NAMALWA (cell line): ENCODE measurements around the gene SERPINE2.
"Not testable (repeated sequence)": the region's sequence is repeated elsewhere in the genome, so short reads cannot be mapped to it uniquely, and the experiment has no call there.

Experiments
- DNase-seq: peaks from one replicate; pipeline ENCODE4 v3.0.0-alpha.2; 2015; ENCODE audit warnings: low spot score

The SERPINE2 gene

DNA sequence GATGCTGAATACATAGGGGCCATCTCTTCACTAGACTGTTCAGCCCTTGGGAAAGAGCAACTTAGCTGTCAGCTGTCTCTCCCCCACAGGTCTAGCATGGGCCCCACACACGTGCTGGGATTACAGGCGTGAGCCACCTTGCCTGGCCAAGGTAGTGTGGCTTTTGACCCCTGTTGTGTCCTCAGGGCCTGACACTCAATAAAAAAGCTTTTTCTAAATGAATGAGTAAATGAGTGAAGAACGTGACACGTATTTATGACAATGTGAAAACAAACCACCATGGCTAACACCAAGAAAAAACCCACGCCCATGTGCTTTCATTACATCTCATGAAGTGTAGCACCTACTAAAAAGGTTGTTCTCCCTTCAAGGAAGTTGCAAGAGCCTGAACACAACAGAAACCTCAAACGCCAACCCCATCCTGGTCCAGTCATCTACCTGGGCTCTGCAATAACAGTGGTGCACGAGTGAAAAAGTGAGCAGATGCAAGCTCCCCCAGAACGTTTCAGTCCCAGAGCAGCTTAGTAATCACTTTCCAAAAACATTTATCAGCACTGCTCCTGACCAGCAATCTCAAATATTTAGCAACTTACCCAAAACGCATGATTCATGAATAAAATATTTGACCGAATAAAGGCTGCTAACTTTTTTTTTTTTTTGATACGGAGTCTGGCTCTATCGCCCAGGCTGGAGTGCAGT, 97.4 kb downstream of the SERPINE2 start:
- no peak for DNase-seq

DNA sequence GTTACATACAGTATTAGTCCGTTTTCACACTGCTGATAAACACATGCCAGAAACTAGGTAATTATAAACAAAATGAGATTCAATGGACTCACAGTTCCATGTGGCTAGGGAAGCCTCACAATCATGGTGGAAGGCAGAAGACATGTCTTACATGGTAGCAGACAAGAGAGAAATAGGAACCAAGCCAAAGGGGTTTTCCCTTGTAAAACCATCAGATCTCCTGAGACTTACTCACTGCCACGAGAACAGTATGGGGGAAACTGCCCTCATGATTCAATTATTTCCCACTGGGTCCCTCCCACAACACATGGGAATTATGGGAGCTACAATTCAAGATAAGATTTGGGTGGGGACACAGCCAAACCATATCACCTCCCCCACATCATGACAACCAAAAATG, 99.6 kb downstream of the SERPINE2 start:
- not testable (repeated sequence) for DNase-seq

DNA sequence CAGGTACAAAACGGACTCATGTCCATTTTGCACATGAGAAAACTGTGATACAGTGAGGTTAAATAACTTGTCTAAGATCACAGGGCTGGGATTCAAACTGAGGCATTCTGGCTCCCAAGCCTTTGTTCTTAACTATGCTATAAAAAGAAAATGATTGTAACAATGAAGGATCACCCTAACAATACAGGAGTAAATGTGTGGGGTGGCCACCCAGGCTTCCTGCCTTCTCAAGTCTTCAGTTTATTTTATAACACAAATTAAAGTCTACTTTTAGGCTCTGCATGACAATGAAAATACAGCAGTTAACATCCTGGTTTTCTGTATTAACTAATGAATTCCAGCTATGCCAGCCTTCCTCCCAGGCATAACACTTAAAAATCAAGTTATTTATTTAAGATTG, 101.6 kb downstream of the SERPINE2 start:
- no peak for DNase-seq

DNA sequence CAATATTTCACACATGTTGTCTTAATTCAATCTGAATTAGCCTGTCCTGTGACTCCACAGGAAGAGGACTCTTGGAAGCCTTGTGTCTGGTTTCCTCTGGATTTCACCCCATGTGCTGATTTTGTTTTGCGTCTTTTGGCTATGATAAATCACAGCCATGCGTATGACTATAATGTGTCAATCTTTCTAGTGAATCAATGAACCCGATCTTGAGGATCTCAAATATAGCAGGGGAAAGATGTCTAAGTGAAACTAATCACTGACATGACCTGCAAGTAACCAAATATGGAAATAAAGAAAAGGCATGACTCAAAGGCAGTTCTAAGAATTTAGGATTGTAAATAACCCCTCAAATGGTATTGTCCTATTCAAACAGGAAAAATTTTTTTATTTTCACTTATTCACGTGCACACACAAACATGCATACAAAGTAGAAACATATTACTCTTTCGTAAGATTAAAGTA, 102.2 kb downstream of the SERPINE2 start:
- DNase-seq: no peak

DNA sequence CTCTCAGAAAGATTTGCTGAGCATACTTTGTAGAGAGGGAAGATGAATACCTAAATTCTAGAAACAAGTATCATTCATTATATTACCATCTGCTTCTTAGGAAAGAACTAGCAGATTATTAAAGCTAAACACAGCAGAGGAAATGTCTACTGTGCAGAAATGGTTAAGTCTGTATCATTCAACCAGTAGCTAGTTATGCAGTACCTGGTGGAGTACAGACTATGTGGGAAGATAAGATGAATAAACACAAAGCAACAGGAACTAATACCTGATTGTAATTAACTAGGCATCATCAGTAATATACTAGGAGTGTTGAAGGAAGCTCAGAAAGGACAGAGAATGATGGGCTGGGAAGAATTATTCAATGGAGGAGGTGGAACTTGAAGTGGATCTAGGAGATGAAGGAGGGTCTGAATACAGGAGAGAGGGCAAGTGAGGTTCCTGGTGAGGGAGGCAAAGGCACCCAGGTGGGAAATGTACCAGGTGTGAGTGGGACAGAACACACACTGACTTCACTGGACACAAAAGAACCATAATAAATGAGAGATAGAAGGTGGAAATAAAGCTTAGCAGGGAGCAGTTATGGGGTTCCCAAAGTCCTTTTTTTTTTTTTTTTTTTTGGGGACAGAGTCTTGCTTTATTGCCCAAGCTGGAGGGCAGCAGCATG, 103.5 kb downstream of the SERPINE2 start:
- no peak for DNase-seq

DNA sequence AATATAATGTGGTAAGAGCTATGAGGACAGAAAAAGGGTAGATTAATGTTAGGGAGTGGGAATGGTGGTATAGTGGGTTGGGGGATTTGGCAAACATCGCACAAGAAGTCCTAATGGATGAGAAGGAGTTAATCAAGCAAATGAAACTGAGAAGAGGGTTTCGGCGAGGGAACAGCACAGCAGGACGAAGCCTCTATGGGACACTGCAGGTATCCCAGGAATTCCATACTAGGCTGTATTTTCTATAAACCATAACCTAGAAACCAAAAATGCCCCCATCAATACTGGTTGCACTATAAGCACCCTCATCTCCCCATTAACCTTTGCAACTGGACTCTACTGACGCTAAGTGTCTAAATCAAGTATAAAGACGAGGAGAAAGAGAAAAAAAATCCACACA, 104.2 kb downstream of the SERPINE2 start:
- DNase-seq: no peak

DNA sequence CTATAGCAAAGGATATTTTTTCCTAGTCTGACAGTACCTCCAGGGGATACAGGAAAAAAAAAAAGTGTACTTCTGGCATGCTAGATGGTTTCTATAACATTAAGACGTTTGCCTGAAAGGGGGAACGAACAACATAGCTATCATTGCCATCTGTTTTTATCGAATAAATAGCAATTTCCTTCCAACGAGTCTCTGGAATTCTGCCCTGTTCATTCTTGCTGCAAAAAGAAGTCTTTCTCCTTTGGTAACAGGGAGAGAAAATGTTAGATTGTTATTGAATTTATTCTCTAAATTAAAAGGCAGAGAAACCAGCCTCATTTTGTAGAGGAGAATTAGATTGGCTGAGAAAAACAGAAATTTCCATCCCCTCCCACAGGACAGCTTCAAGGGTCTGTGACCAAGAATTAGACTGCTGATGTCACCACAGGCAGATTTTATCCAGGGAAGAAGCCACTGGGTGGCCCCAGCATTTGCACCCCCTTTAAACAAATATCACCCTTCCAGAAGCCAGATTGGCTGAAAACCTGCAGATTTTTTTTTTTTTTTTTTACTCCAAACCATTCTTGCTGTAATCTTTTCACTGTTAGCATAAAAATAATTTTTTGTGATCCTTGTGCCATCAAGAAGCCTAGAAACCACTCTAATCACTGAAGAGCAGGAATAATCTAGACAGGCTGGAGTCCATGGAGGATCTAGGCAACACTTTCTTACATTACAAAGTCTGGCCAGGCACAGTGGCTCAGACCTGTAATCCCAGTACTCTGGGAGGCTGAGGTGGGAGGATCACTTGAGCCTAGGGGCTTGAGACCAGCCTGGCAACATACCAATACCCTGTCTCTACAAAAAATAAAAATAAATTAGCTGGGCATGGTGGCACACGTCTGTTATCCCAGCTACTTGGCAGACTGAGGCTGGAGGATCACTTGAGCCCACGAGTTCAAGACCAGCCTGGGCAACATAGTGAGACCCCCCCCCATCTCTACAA, 106.0 kb downstream of the SERPINE2 start:
- DNase-seq: no peak

DNA sequence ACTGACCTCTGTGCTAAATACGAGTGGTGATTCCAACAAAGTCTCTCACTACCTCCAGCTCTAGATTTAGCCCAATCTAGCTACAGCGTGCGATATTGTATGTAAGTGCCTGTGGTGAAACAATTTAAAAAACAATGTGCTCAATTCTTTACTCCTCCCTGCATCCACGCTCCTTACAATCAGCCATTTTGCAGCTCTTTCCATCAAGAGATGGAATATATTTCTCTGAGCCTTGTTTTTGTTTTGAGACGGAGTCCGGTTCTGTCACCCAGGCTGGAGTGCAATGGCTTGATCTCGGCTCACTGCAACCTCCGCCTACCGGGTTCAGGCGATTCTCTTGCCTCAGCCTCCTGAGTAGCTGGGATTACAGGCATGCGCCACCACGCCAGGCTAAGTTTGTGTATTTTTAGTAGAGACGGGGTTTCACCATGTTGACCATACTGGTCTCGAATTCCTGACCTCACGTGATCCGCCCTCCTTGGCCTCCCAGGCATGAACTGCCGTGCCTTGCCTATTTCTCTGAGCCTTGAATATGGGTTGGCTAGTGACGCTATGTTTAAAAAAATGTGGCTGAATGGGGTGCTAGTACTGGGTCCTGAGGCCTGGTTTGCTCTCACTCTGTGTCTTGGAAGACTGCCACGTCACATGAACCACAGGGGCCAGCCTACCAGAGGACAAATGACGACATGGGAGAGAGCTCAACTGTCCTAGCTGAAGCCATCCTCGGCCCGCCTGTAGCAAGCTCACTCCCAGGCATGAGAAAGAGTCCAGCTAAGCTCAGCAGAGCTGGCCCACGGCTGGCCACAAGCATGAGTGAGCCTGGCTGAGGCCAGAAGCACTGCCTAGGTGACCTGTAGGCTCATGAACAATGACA, 108.7 kb downstream of the SERPINE2 start:
- no peak for DNase-seq

DNA sequence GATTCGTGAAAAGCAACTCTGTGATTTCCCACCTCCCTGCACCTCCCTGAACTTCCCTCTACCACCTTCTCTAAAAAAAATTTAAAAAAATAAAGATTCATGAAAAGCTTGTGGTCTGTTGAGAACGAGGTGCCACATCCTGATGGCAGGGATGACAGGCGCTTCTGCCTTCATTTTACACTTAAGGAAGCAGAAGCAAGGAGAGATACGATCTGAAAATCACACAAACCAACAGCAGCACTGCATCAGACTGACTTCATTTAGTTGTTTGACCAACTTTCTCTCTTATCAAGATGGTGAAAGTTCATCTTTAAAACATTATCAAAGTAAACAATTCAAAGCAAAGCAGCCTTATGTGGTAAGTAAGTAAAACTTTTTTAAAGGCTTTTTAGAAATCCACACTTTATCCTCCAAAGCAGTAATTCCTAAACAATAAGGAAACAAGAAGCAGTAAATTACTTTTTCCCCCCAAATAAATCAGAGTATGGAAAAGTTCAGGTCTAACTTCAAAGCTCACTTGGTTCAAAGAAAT, 109.4 kb downstream of the SERPINE2 start:
- no peak for DNase-seq

DNA sequence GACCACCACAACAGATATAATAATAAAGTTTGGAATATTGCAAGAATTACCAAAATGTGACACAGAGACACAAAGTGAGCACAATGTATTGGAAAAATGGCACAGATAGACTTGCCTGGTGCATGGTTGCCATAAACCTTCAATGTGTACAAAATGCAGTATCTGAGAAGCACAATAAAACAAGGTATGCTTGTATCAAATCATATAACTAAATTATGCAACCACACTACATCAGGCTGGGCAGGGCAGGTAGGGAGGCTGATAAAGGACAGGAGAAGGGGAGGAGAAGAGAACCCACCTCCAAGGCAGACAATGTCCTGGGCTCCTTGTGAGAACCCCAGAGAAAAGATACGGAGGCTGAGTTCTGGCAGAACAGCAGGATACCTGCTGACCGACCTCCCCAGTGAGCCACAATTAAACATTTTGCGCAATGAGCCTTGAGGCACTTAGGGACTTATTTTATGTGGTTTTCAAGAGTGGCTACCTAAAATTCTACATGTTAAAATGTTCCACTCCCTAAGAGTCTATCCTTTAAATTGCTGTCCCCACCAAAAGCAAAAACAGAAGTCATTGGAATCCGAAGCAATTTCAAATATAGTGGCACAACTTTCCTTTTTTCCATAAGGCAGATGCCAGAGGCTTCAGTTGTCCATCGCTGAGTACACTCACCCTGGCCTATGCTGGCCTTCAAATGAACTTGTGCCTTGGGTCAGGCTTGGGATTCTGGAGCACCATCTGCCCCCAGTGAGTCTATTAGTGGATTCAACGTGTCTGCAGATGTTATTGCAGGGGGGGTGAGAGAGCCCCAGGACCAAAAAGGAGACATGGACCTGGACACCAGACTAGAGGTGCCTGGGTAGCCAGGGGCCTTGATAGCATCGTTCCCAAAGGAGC, 110.7 kb downstream of the SERPINE2 start:
- no peak for DNase-seq

DNA sequence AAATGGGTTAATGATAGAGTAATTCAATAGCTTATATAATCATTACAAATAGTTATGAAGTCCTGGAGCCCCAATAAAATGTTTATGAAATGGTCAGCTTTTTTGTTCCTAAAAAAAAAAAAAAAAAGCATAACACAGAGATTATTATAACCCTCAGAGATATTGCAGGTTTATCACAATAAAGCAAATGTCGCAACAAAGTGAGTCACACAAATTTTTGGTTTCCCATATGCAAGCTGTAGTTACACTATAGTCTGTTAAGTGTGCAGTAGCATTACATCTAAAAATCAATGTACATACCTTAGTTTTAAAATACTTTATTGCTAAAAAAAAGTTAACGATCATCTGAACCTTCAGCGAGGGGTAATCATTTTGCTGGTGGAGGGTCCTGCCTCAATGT, 114.0 kb downstream of the SERPINE2 start:
- no peak for DNase-seq
